Measurements from ENCODE around the gene CLSTN2.
A peak's percentile ranks its signal among the peaks of the same experiment; 100 is the strongest.

The CLSTN2 gene

GRCh38 chr3:140384028-140384771 is 449.2 kb downstream of the CLSTN2 start:
- Mint-ChIP-seq H3K9me3 (no peaks in the 10 kb centered on the region), H3K4me3 (no peak overlapping the region), H3K27me3 (peaks cover 2% of the 10 kb centered on the region), H3K27ac (no peak overlapping the region), H3K4me1 (no peaks in the 10 kb centered on the region)
- ATAC-seq (no peak), DNase-seq (no peak)

- no peak for DNase-seq
- no peak overlapping the region for H3K4me3 Mint-ChIP-seq
- no peaks in the 10 kb centered on the region for H3K4me1 Mint-ChIP-seq
- no peak for ATAC-seq
- H3K27me3 Mint-ChIP-seq = no peaks in the 10 kb centered on the region
- H3K9me3 Mint-ChIP-seq = no peaks in the 10 kb centered on the region
- peak overlapping the region in 1 of 2 donors; percentile 69 for H3K27ac Mint-ChIP-seq
Measured at GRCh38 chr3:140384876-140385275, 449.9 kb downstream of the CLSTN2 start.

DNA sequence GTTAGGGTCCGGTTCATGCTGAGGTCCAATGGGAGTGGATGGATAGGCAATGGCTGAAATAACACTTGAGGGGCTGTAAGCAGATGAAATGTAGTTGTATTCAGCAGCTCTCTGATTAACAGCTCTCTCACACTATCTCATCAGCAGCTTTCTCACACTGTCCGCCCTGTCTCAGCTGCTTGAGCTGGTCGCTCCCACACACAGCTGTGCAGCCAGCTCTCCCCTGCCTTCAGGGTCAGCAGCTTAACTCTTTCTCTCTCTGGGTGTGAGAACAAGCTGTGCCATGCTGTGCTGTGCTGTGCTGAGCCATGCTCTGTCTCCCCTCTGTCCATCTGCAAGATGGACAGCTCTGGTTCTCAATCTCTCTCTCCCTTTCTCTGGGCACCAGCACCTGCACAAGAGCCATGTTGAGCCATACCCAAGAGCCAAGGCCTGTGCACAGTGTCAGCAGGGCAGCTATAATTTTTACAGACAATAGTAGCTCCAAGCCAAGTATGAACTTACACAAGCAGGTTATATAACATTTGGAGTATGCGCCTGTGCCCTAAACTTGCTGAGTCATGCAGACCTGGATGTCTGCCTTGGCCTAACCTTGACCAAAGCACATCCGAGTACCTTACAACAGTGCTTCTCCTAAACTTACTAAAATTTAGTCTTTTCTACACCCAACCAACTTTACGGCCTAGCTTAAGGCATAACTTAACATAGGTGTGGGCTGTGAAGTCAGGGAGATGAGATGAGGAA is 451.5 kb downstream of the CLSTN2 start:
- H3K4me3 Mint-ChIP-seq = no peak overlapping the region
- no peaks in the 10 kb centered on the region for H3K4me1 Mint-ChIP-seq
- DNase-seq = no peak
- peaks cover 9% of the 10 kb centered on the region for H3K27me3 Mint-ChIP-seq
- peak overlapping the region in 1 of 2 donors; percentile 51 for H3K27ac Mint-ChIP-seq
- H3K9me3 Mint-ChIP-seq = no peaks in the 10 kb centered on the region
- peak; percentile 42 for ATAC-seq

DNA sequence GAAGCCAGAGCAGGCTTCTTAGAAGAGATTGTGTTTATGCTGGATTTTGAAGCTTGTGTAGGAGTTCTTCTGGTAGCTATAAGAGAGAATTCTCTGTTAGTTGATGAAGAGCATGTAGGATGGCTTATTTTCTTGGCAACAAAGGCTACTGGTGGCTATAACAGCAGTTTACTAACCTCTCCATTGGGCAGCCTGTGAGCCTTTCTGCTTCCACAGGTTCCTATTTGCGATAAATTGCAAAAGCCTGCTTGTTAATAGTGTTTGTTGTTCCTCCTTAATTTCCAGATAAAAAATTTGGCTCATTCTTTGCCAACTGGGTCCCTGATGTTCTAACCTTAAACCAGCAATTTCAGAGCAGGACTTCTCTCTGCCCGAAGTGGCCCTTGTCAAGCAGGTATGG is 452.3 kb downstream of the CLSTN2 start:
- ATAC-seq = no peak
- Mint-ChIP-seq H3K4me1 (no peaks in the 10 kb centered on the region), H3K4me3 (no peak overlapping the region), H3K9me3 (no peaks in the 10 kb centered on the region), H3K27me3 (peaks cover 9% of the 10 kb centered on the region), H3K27ac (no peak overlapping the region)
- DNase-seq = no peak

DNA sequence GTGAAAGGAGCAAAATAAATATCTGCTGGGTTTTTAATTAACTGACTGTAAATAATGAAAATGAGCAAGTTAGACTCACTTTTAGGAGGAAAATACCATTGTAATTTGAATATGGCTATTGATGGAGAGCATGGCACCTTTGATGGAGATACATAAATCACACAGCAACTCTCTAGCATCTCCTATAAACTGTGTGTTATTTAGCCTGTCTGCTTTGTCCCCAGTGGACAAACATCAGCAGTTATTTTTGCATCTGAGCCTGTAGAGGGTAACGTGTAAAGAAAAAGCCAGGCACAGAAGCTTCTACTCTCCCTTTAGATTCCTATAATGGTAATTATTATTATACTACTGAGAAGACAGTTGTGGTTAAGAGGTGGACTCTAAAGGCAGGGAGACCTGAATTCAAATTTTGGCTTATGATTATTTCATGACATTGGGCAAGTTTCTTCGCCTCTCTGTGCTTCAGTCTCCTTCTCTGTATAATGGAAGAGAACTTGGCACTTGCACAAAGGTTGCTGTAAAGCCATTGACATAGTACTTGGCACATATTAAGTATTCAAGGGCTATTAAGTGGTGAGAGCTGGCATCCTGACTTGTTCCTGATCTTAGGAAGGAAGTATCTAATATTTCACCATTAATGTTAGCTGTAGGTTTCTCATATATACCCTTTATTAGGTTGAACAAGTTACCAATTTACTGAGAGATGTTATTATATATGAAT is 453.4 kb downstream of the CLSTN2 start:
- DNase-seq = no peak
- Mint-ChIP-seq H3K9me3 (no peaks in the 10 kb centered on the region), H3K4me3 (no peak overlapping the region), H3K27me3 (peaks cover 9% of the 10 kb centered on the region), H3K27ac (no peak overlapping the region), H3K4me1 (no peaks in the 10 kb centered on the region)
- no peak for ATAC-seq

DNA sequence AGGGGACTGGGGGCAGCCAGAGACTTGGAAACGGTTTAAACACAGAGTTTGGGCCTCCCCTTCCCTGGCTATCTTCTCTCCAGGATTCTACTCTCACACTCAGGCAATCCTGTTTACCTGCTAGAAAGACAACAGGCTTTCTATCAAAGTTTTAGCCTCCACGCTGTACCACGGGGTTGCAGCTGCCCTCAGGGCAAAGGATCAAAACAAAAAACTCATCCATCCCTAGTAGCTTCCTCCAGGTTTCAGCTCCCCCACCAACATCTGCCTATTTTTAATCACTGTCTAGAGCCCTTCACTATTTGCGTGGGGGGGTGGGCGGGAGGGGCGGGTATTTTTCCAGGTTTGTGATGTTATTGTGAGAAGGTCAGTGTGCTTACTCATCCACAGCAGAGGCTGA is 456.1 kb downstream of the CLSTN2 start:
- ATAC-seq (no peak), DNase-seq (no peak)
- peak overlapping the region in 1 of 2 donors; percentile 37 for H3K27ac Mint-ChIP-seq
- no peaks in the 10 kb centered on the region for H3K4me1 Mint-ChIP-seq
- no peak overlapping the region for H3K4me3 Mint-ChIP-seq
- no peaks in the 10 kb centered on the region for H3K9me3 Mint-ChIP-seq
- peaks cover 9% of the 10 kb centered on the region for H3K27me3 Mint-ChIP-seq

- Mint-ChIP-seq H3K27me3 (peaks cover 9% of the 10 kb centered on the region), H3K4me3 (no peak overlapping the region), H3K4me1 (no peaks in the 10 kb centered on the region), H3K27ac (no peak overlapping the region), H3K9me3 (no peaks in the 10 kb centered on the region)
- DNase-seq (no peak), ATAC-seq (no peak)
Measured at GRCh38 chr3:140394488-140395133, 459.6 kb downstream of the CLSTN2 start.

GRCh38 chr3:140395134-140396075 is 460.4 kb downstream of the CLSTN2 start:
- Mint-ChIP-seq H3K27me3 (peaks cover 7% of the 10 kb centered on the region), H3K4me1 (no peaks in the 10 kb centered on the region), H3K4me3 (no peak overlapping the region), H3K9me3 (no peaks in the 10 kb centered on the region), H3K27ac (no peak overlapping the region)
- DNase-seq = no peak
- ATAC-seq = no peak

DNA sequence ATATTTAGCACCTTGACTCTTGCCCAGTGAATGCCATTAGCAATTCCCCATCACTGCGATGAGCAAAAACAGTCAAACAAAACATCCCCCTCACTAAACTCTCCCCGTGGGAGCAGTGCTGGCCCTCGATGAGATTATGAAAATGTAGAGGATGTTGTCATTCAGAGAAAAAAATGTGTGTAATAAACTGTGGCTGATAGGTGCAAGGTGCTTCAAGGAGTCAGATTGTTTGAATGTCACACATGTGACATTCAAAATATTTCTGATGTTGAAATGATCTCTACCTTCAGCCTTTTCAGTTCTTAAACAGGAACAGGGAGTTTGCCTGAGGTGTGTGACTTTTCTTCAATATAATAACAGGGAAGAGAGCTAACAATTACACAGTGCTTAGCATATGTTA is 461.1 kb downstream of the CLSTN2 start:
- H3K27me3 Mint-ChIP-seq = peaks cover under 1% of the 10 kb centered on the region
- DNase-seq (no peak), ATAC-seq (no peak)
- no peak overlapping the region for H3K27ac Mint-ChIP-seq
- no peak overlapping the region for H3K4me3 Mint-ChIP-seq
- no peaks in the 10 kb centered on the region for H3K9me3 Mint-ChIP-seq
- H3K4me1 Mint-ChIP-seq = no peaks in the 10 kb centered on the region

DNA sequence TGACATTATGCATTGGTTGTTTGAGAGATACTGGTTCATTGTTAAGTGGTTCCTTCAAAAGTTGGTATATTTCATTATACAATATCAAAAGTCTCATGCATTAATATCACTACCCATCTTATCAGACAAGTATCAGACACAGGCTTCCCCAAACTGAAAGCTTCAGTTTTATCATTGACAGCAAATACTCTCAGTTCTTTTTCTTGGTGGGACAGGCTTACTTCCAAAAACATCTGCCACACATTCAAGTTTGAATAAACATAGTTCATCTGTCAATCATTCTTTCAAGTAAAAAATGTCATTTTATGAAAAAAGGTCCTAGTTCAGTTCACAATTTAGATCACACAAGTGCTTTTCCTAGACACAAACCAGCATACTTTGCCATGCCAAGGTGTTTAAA is 462.9 kb downstream of the CLSTN2 start:
- H3K27ac Mint-ChIP-seq = no peak overlapping the region
- no peak for DNase-seq
- no peak overlapping the region for H3K4me3 Mint-ChIP-seq
- H3K27me3 Mint-ChIP-seq = peaks cover 2% of the 10 kb centered on the region
- no peak for ATAC-seq
- H3K9me3 Mint-ChIP-seq = no peaks in the 10 kb centered on the region
- H3K4me1 Mint-ChIP-seq = no peaks in the 10 kb centered on the region

- H3K27me3 Mint-ChIP-seq = peaks cover 8% of the 10 kb centered on the region
- no peaks in the 10 kb centered on the region for H3K4me1 Mint-ChIP-seq
- DNase-seq (no peak), ATAC-seq (no peak)
- no peaks in the 10 kb centered on the region for H3K9me3 Mint-ChIP-seq
- H3K27ac Mint-ChIP-seq = no peak overlapping the region
- no peak overlapping the region for H3K4me3 Mint-ChIP-seq
Measured at GRCh38 chr3:140398387-140398786, 463.4 kb downstream of the CLSTN2 start.

DNA sequence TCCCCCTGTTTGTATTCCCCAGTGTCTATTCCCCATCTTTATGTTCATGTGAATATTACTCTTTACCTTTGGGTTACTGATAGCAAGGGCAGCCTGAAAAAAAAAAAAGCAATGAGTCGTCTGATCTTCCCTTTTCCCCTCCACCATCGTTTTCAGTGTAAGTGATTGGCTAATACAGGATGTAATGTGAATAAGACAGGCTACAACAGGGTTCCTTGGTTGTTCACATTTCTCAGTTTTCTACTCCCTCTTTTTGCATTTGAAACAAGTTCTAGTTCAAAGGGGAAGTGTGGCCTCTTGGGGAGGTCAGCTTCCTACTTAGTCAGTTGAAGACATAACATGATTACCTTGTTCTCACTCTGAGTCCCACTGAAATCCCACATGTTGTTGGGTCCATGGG is 464.9 kb downstream of the CLSTN2 start:
- no peak for DNase-seq
- H3K27me3 Mint-ChIP-seq = peaks cover 14% of the 10 kb centered on the region
- ATAC-seq = no peak
- H3K27ac Mint-ChIP-seq = no peak overlapping the region
- H3K4me3 Mint-ChIP-seq = no peak overlapping the region
- no peaks in the 10 kb centered on the region for H3K4me1 Mint-ChIP-seq
- no peaks in the 10 kb centered on the region for H3K9me3 Mint-ChIP-seq

- H3K4me3 Mint-ChIP-seq = no peak overlapping the region
- peaks cover 0 to 5% of the 10 kb centered on the region in 2 donors for H3K9me3 Mint-ChIP-seq
- DNase-seq = no peak
- H3K27me3 Mint-ChIP-seq = peaks cover 14% of the 10 kb centered on the region
- H3K4me1 Mint-ChIP-seq = no peaks in the 10 kb centered on the region
- no peak overlapping the region for H3K27ac Mint-ChIP-seq
- ATAC-seq = no peak
Measured at GRCh38 chr3:140403079-140403478, 468.1 kb downstream of the CLSTN2 start.

DNA sequence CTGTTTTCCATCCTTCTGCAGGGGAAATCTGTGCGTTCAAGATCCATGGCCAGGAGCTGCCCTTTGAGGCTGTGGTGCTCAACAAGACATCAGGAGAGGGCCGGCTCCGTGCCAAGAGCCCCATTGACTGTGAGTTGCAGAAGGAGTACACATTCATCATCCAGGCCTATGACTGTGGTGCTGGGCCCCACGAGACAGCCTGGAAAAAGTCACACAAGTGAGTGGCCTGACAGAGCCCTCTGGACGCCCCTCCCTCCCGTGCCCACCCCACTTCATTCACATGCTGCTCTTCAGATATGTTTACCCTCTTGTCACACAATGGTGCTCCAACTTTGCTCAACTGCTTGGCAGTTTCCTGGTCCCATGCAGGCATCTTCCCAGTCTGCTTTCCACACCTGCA is 468.6 kb downstream of the CLSTN2 start:
- Mint-ChIP-seq H3K9me3 (peaks cover 0 to 10% of the 10 kb centered on the region in 2 donors), H3K27ac (no peak overlapping the region), H3K4me1 (no peaks in the 10 kb centered on the region), H3K4me3 (no peak overlapping the region), H3K27me3 (peaks cover 14% of the 10 kb centered on the region)
- DNase-seq (no peak), ATAC-seq (no peak)

GRCh38 chr3:140406655-140407054 is 471.7 kb downstream of the CLSTN2 start:
- Mint-ChIP-seq H3K4me3 (no peak overlapping the region), H3K27me3 (peaks cover 14% of the 10 kb centered on the region), H3K9me3 (peaks cover 16 to 33% of the 10 kb centered on the region in 2 donors), H3K27ac (no peak overlapping the region), H3K4me1 (no peaks in the 10 kb centered on the region)
- DNase-seq (no peak), ATAC-seq (no peak)

Data from stimulated activated naive CD8-positive, alpha-beta T cell treated with anti-CD3 and anti-CD28 coated beads, Interleukin-15, amount 100 ng/mL, for 72 hours (primary cell).